Stimulated activated CD4-positive, alpha-beta T cell treated with anti-CD3 and anti-CD28 coated beads, Interleukin-2, amount 100 ng/mL, for 24 hours (primary cell): ENCODE data around the gene OR5A1.
"Not testable (repeated sequence)": the region's sequence is repeated elsewhere in the genome, so short reads cannot be mapped to it uniquely, and the experiment has no call there.

Experiments
- DNase-seq, 2 donors: peaks; one replicate each; pipeline ENCODE4 v3.0.0-alpha.2; 2020

OR5A1 gene

DNA sequence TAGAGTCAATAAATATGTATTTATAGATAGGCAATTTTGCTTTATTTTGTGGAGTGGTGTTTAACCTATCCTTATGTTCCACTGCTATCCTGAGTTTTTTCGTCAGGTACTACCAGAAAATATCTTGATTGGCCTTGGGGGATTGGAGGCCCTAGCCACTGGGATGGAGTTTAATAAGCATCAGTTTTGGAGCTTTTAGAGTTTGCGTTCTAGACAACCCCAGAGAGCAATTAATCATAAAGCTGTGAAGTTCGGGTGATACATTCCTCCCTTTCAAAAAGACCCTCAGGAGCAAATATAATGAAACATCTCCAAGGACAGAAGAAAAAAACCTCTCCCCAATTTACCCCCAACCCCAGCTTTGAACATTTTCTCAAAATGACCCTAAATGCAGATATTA, at the start of gene OR5A1:
TSS of gene OR5A1 (plus strand) at position 301 of the 400 bp plus-strand sequence. CDS start 6,700 bp downstream, outside the sequence.
- DNase-seq: no peak

- DNase-seq: no peak
Measured at GRCh38 chr11:59394186-59394585, 42.1 kb upstream of the OR5A1 start.

GRCh38 chr11:59400461-59401261, 35.6 kb upstream of the OR5A1 start:
- no peak for DNase-seq

- no peak for DNase-seq
Measured at GRCh38 chr11:59401262-59401552, 35.1 kb upstream of the OR5A1 start.

DNA sequence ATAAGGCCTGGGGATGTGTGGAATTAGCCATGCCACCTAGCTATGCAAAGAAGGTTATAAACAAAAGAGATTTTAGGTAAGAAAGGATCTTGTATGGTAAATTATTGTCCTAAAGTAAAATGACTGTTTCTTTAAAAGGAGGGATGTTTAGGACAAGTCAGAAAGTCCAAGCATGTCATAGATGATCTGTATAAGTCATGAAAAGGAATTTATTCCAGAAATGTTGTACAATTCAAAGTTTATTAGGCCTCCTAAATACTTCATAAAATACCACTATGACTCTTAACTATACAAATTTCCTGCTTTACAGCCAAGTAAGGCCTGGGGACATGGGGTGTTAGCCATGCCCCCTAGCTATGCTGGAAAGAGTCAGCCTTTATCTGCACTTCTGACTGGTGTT, 32.7 kb upstream of the OR5A1 start:
- no peak for DNase-seq

DNA sequence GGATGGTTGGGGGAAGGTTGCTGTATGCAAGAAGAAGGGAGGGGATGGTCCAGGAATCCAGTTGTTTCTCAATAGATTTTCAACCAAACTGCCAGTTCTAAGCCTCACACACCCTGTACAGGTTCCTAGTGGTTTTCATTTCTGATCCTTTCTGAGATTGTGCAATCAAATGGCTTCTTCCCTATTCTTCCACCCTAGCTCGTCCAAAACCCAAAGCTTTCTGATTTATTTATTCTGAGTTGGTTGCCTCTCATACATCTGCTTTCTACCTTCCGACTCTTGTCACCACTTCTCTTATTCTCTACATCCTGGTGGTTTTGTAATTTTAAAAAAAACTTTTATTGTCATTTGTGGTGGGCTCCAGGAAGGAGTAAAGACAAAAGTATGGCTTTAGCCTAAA, 22.6 kb upstream of the OR5A1 start:
- DNase-seq: no peak

DNA sequence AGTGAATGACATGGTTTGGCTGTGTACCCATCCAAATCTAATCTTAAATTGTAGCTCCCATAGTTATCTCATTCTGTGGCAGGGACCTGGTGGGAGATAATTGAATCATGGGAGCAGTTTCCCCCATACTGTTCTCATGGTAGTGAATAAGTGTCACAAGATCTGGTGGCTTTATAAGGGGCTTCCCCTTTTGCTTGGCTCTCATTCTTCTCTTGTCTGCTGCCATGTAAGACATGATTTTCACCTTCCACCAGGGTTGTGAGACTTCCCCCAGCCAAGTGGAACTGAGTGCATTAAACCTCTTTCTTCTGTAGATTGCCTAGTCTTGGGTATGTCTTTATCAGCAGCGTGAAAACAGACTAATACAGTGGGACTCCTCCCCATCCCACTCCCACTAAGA, 21.2 kb upstream of the OR5A1 start:
- DNase-seq: no peak

DNA sequence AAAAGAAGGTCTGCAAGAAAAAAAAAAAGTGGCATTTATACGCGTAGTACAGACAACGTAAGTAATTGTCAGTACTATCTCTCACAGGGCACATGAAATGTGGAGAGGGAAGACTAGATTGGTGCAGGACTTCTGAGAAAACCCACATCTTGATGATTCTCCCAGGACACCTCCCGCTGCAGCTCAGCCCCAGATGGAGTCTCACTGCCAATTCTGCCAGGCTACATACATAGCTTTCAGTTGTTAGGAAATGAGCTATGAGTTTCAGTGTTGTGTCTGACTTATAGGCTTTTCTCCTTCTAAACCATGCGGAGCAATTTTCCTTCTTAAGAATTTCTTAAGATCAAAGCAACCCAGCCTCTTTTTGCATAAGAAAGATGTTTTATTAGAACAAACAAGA, 19.7 kb upstream of the OR5A1 start:
- DNase-seq: no peak

GRCh38 chr11:59417023-59417422, 19.2 kb upstream of the OR5A1 start:
- no peak for DNase-seq

DNA sequence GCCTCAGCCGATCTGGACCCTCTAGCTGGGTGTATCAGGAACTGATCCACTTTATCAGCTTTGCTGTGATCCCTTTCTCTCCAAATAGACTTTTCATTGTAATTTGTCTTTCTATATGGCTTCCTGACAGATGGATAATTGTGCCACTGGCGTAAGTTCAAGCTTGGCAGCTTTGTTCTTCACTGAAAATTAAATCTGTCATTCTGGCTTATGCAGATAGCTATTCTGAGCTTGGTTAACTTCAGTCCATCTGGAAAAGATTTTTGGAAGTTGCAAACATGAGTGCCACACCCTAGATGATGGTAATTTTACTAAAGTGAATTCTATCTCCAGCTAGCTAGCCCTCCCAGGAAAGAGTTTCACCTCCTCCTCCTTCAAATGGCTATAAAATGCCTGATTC, 18.1 kb upstream of the OR5A1 start:
- DNase-seq: no peak

DNA sequence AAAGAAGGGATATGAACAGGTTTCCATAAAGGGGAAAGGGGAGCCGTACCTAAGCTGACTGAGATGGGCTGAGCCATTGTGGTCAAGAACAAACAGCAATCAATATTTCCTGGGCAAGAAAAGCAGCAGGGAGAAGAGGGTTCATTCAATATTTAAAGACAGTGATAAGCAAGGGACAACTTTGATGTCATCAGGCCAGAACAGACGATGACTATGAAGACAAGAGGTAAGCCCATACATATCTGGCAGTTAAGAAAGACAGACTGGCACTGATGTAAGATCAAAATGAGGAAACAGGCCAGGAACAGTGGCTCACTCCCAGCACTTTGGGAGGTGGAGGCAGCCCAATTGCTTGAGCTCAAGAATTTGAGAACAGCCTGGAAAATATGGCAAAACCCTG, 12.4 kb upstream of the OR5A1 start:
- no peak for DNase-seq

- DNase-seq: no peak
Measured at GRCh38 chr11:59425131-59425530, 11.1 kb upstream of the OR5A1 start.

DNA sequence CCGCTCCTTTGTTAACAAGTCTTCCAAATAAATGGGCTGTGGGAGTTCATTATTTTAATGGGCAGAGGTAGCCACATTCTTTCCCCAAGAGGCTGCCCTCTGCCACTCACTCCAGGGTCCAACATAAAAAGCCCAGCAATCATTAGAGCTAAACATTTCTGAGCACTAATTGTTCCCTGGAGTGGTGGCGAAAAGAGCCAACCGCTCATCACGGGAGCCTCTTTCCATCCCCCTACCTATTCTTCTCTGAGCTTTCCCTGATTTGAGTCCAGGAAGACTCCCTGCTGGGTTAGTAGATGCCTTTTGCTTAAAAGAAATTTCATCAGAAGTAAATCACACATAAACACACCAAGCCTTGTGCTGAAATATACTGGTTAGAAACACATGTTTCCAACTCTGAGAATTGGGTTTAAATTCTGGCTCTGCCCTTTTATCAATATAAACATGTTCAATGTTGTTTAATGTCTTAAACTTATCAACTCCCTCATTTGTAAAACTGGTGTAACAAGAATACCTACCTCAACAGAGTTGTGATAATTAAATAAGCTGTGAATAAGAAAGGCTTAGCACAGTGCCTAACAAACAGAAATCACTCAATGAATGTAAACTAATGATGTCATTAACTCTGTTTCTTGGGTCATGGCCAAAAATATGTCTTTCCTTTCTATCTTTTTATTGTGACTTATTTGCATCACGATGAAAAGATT, 9.8 kb upstream of the OR5A1 start, which contains the start of gene OR5A2:
TSS of gene OR5A2 (minus strand) at position 53 of the 707 bp plus-strand sequence. CDS start 3,460 bp downstream, outside the sequence.
- DNase-seq: no peak

DNA sequence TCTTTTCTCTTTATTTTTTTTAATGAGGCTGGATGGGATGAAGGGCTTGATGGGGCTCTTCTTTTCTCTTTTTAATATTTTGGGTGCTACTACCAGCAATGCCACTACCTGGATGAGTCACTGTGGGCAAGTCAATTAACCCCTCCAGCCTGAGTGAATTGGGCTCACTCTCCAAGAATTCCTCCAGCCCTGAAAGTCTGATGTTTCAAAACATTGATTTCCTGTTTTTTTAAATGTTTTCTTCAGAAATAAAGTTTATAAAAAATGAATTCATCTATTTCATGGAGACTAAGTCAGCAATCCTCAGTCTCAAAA, 9.2 kb upstream of the OR5A1 start:
- DNase-seq: no peak

GRCh38 chr11:59429924-59430516, 6.2 kb upstream of the OR5A1 start:
- DNase-seq: peak; percentile 4 to 42

DNA sequence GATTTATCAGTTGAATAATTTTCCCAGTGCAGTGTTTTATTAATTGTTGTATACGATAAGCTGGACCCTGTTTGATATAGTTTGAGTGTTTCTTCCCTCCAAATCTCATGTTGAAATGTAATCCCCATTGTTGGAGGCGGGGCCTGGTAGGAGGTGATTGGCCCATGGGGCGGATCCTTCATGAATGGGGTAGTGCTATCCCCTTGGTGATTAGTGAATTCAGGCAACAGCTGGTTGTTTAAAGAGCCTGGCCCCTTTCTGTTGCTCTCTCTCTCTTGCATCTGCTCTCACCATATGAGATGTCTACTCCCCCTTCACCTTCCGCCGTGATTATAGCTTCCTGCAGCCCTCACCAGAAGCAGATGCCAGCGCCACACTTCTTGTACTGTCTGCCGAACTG, 1.5 kb downstream of the OR5A1 start:
- DNase-seq: no peak

DNA sequence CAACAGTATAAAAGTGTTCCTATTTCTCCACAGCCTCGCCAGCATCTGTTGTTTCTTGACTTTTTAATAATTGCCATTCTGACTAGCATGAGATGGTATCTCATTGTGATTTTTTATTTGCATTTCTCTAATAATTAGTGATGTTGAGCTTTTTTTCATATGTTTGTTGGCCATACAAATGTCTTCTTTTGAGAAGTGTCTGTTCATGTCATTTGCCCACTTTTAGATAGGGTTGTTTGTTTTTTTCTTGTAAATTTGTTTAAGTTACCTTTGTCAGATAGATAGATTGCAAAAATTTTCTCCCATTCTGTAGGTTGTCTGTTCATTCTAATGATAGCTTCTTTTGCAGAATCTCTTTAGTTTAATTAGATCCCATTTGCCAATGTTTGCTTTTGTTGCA, 9.4 kb downstream of the OR5A1 start:
- DNase-seq: not testable (repeated sequence)

- DNase-seq: no peak
Measured at GRCh38 chr11:59448484-59448883, 12.2 kb downstream of the OR5A1 start.

GRCh38 chr11:59456661-59457060, 20.4 kb downstream of the OR5A1 start, which contains the start of gene OR4D6:
OR4D6 (plus strand) TSS chr11:59456961; CDS start chr11:59456961, 0 bp downstream.
- no peak for DNase-seq

GRCh38 chr11:59459916-59460315, 23.6 kb downstream of the OR5A1 start:
- DNase-seq: no peak

DNA sequence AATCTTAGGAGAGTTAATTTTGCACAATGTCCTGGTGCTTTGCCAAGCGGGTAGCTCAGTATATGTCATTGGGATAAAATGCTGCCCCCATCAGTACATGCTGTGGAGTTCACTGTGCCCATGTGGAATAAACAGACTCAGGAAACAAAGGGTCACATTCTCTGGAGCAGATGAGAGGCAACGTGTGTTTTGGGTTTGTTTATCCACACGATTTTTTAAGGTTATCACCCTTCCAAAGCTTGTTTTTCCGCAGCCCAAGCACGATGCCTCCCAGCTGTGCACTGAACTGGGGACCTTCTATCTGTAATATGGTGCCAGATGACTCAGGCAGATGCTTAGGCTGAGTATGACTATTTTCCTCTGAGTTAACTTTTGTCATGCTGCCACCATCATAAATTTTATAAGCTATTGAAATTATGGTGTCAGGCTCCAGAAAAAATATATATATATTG, 26.9 kb downstream of the OR5A1 start:
- DNase-seq: no peak

GRCh38 chr11:59473015-59473414, 36.7 kb downstream of the OR5A1 start, which contains the start of gene OR4D10:
OR4D10 (plus strand) TSS chr11:59473315; CDS start chr11:59477430, 4,115 bp downstream.
- no peak for DNase-seq

DNA sequence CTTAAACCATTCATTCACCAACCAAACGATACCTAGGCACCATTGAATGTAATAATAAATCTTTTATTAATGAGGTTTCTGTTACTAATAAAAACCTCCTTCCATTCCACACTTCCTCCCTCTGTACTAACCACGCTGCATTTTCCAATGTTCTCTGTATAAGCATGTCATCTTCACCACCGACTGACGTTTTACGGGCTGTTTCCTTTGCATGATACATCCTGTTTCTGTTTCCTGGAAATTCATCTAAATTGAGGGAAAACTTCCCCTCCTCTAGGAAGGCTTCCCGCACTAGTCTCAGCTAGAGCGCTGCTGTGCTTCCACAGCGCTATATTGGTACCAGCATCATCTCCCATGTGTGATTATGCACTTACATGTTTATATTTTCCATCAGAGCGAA, 38.9 kb downstream of the OR5A1 start:
- no peak for DNase-seq

GRCh38 chr11:59479906-59480305, 43.6 kb downstream of the OR5A1 start:
- no peak for DNase-seq
